Measurements from ENCODE around the gene DOCK1. TPM values are rescaled to one million over a fixed set of nuclear protein-coding genes. Genes with fewer than 3 reads are reported as not detected.

DOCK1 gene
- total RNA-seq, 1 donor from 2014 or later: 72.6 TPM

GRCh38 chr10:127354992-127355391 is 449.8 kb downstream of the DOCK1 start:
- no peak for DNase-seq (ENCODE audit: low spot score)

GRCh38 chr10:127356360-127356759 is 451.1 kb downstream of the DOCK1 start:
- no peak for DNase-seq (ENCODE audit: low spot score)
- H3K36me3 Mint-ChIP-seq: peaks cover 2% of the 10 kb centered on the region
- Histone ChIP-seq H3K79me2 (ENCODE audit: low read depth) (no peaks in the 10 kb centered on the region), H3K9me3 (ENCODE audit: low read depth) (no peaks in the 10 kb centered on the region), H3K27me3 (no peaks in the 10 kb centered on the region), H3K4me1 (peaks cover 5% of the 10 kb centered on the region), H3K4me2 (no peak overlapping the region), H3K4me3 (no peak overlapping the region), H3K36me3 (no peaks in the 10 kb centered on the region), H4K20me1 (ENCODE audit: low read depth) (no peaks in the 10 kb centered on the region), H3F3A (ENCODE audit: low read depth) (no peaks in the 10 kb centered on the region), H3K27ac (no peak overlapping the region), H3K9ac (no peak overlapping the region), H2AFZ (replicated peaks) (no peak overlapping the region)
- peaks cover 6% of the 10 kb centered on the region for H3K27me3 Mint-ChIP-seq (ENCODE audit: insufficient read depth, low read depth)
- TF ChIP-seq EZH2phosphoT487 (IDR thresholded peaks at IDR 0.05): no peak
- TF ChIP-seq EZH2 (IDR thresholded peaks at IDR 0.05): no peak
- TF ChIP-seq, protein P1, sequence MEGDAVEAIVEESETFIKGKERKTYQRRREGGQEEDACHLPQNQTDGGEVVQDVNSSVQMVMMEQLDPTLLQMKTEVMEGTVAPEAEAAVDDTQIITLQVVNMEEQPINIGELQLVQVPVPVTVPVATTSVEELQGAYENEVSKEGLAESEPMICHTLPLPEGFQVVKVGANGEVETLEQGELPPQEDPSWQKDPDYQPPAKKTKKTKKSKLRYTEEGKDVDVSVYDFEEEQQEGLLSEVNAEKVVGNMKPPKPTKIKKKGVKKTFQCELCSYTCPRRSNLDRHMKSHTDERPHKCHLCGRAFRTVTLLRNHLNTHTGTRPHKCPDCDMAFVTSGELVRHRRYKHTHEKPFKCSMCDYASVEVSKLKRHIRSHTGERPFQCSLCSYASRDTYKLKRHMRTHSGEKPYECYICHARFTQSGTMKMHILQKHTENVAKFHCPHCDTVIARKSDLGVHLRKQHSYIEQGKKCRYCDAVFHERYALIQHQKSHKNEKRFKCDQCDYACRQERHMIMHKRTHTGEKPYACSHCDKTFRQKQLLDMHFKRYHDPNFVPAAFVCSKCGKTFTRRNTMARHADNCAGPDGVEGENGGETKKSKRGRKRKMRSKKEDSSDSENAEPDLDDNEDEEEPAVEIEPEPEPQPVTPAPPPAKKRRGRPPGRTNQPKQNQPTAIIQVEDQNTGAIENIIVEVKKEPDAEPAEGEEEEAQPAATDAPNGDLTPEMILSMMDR (IDR thresholded peaks at IDR 0.05): no peak
- no peaks in the 10 kb centered on the region for H3K9me3 Mint-ChIP-seq
- H3K27ac Mint-ChIP-seq: no peak overlapping the region
- peaks cover 5% of the 10 kb centered on the region for H3K4me1 Mint-ChIP-seq
- H3K4me3 Mint-ChIP-seq: no peak overlapping the region

More at GRCh38 chr10:127354992-127355391, 449.8 kb downstream of the DOCK1 start:
- TF ChIP-seq, protein P1 (IDR thresholded peaks at IDR 0.05): peak; percentile 43
- no peak for TF ChIP-seq EZH2 (IDR thresholded peaks at IDR 0.05)
- peaks cover 7% of the 10 kb centered on the region for H3K4me1 Mint-ChIP-seq
- peaks cover 7% of the 10 kb centered on the region for H3K4me1 ChIP-seq
- no peaks in the 10 kb centered on the region for H4K20me1 ChIP-seq (ENCODE audit: low read depth)
- no peaks in the 10 kb centered on the region for H3K36me3 Mint-ChIP-seq
- no peaks in the 10 kb centered on the region for H3K9me3 ChIP-seq (ENCODE audit: low read depth)
- no peak overlapping the region for H3K27ac Mint-ChIP-seq
- H3K27me3 Mint-ChIP-seq (ENCODE audit: insufficient read depth, low read depth): peaks cover 3% of the 10 kb centered on the region
- no peaks in the 10 kb centered on the region for H3K79me2 ChIP-seq (ENCODE audit: low read depth)
- no peaks in the 10 kb centered on the region for H3F3A ChIP-seq (ENCODE audit: low read depth)
- H3K9ac ChIP-seq: no peak overlapping the region
- H3K27ac ChIP-seq: no peak overlapping the region
- H3K4me2 ChIP-seq: no peak overlapping the region
- H3K36me3 ChIP-seq: no peaks in the 10 kb centered on the region
- no peak overlapping the region for H3K4me3 Mint-ChIP-seq
- no peak overlapping the region for H3K4me3 ChIP-seq
- no peak overlapping the region for H2AFZ ChIP-seq (replicated peaks)
- no peaks in the 10 kb centered on the region for H3K9me3 Mint-ChIP-seq
- H3K27me3 ChIP-seq: no peaks in the 10 kb centered on the region

- Histone ChIP-seq H3K4me3 (no peak overlapping the region), H2AFZ (replicated peaks) (no peak overlapping the region), H3K9me3 (ENCODE audit: low read depth) (no peaks in the 10 kb centered on the region), H3K27me3 (no peaks in the 10 kb centered on the region), H3K4me1 (no peaks in the 10 kb centered on the region), H3K9ac (no peak overlapping the region), H3K79me2 (ENCODE audit: low read depth) (no peaks in the 10 kb centered on the region), H3K36me3 (no peaks in the 10 kb centered on the region), H3K27ac (no peak overlapping the region), H3K4me2 (no peak overlapping the region), H4K20me1 (ENCODE audit: low read depth) (no peaks in the 10 kb centered on the region), H3F3A (ENCODE audit: low read depth) (no peaks in the 10 kb centered on the region)
- Mint-ChIP-seq H3K4me1 (no peaks in the 10 kb centered on the region), H3K27me3 (ENCODE audit: insufficient read depth, low read depth) (peaks cover 6% of the 10 kb centered on the region), H3K36me3 (peaks cover 2% of the 10 kb centered on the region), H3K9me3 (no peaks in the 10 kb centered on the region), H3K4me3 (no peak overlapping the region), H3K27ac (no peak overlapping the region)
- no peak for DNase-seq (ENCODE audit: low spot score)
- TF ChIP-seq EZH2 (IDR thresholded peaks at IDR 0.05): no peak
- TF ChIP-seq EZH2phosphoT487 (IDR thresholded peaks at IDR 0.05): no peak
- TF ChIP-seq, protein P1 (IDR thresholded peaks at IDR 0.05): no peak
These were observed 452.0 kb downstream of the DOCK1 start for GRCh38 chr10:127357265-127357664.
